GM23338 (cell line): Measurements from ENCODE around the gene SLU7. TPM values are rescaled to one million over a fixed set of nuclear protein-coding genes. Genes with fewer than 3 reads are reported as not detected.

ENCODE experiments used
- ATAC-seq: fragments of 200-7000 bp; cut with Tn5 transposase; 3 replicates; pipeline ENCODE4 v1.9.1; 2020
- DNase-seq: peaks from one replicate; pipeline ENCODE4 v3.0.0-alpha.2; 2015; ENCODE audit warnings: low spot score
- H2AFZ ChIP-seq: fragments of 200-600 bp; sonication (generic); 2 replicates; pipeline ENCODE4 v1.8.0; 2016; ENCODE audit warnings: antibody characterized with exemption, mild to moderate bottlenecking, moderate library complexity
- H3F3A ChIP-seq: fragments of 200-600 bp; sonication (generic); replicated peaks from 2 replicates; pipeline ENCODE4 v1.8.0; 2017; ENCODE audit warnings: antibody characterized with exemption, mixed run types, low read depth
- H3K27ac ChIP-seq: fragments of 200-600 bp; sonication (generic); 2 replicates; pipeline ENCODE4 v1.6.1; 2016; ENCODE audit warnings: low read depth
- H3K27me3 ChIP-seq: fragments of 200-600 bp; sonication (generic); 2 replicates; pipeline ENCODE4 v1.8.0; 2016; ENCODE audit warnings: mild to moderate bottlenecking, mixed run types, moderate library complexity; ENCODE audit not compliant: insufficient read depth
- H3K36me3 ChIP-seq: fragments of 200-600 bp; sonication (generic); 2 replicates; pipeline ENCODE4 v1.8.0; 2016; ENCODE audit warnings: mild to moderate bottlenecking; ENCODE audit not compliant: insufficient read depth
- H3K4me1 ChIP-seq: fragments of 200-600 bp; sonication (generic); 2 replicates; pipeline ENCODE4 v1.8.0; 2016; ENCODE audit warnings: mild to moderate bottlenecking, moderate library complexity; ENCODE audit not compliant: insufficient read depth
- H3K4me2 ChIP-seq: fragments of 200-600 bp; sonication (generic); 2 replicates; pipeline ENCODE4 v1.7.1; 2017; ENCODE audit warnings: mixed run types
- H3K4me3 ChIP-seq: fragments of 200-600 bp; sonication (generic); 2 replicates; pipeline ENCODE4 v1.6.1; 2016; ENCODE audit warnings: mixed run types
- H3K79me2 ChIP-seq: fragments of 200-600 bp; sonication (generic); replicated peaks from 2 replicates; pipeline ENCODE4 v1.8.0; 2017; ENCODE audit warnings: mild to moderate bottlenecking; ENCODE audit not compliant: insufficient read depth
- H3K9me2 ChIP-seq: fragments of 200-600 bp; sonication (generic); 2 replicates; pipeline ENCODE4 v1.8.0; 2017; ENCODE audit not compliant: insufficient read depth
- H4K20me1 ChIP-seq: fragments of 200-600 bp; sonication (generic); replicated peaks from 2 replicates; pipeline ENCODE4 v1.8.0; 2017; ENCODE audit warnings: mild to moderate bottlenecking; ENCODE audit not compliant: insufficient read depth
- H3K27ac Mint-ChIP-seq: 2 replicates; pipeline ENCODE4 v1.8.0; 2020; ENCODE audit warnings: inconsistent platforms, mild to moderate bottlenecking, moderate library complexity, mixed read lengths
- H3K27me3 Mint-ChIP-seq: 3 replicates; pipeline ENCODE4 v1.8.0; 2022; ENCODE audit warnings: low read depth, mild to moderate bottlenecking, moderate library complexity, mixed read lengths, inconsistent platforms; ENCODE audit not compliant: insufficient read depth, poor library complexity
- H3K36me3 Mint-ChIP-seq: 3 replicates; pipeline ENCODE4 v1.8.0; 2021; ENCODE audit warnings: low read depth, mild to moderate bottlenecking, inconsistent platforms, moderate library complexity, mixed read lengths
- H3K4me1 Mint-ChIP-seq: 3 replicates; pipeline ENCODE4 v1.8.0; 2020; ENCODE audit warnings: mild to moderate bottlenecking, inconsistent platforms, mixed read lengths
- H3K4me3 Mint-ChIP-seq: 3 replicates; pipeline ENCODE4 v1.8.0; 2021; ENCODE audit warnings: moderate library complexity, mild to moderate bottlenecking, inconsistent platforms, mixed read lengths
- H3K9me3 Mint-ChIP-seq: 3 replicates; pipeline ENCODE4 v1.8.0; 2020; ENCODE audit warnings: moderate library complexity, mild to moderate bottlenecking, inconsistent platforms, mixed read lengths
- CREB1 ChIP-seq: fragments of 250-450 bp; sonication (Bioruptor Pico); IDR thresholded peaks from 2 replicates; pipeline ENCODE4 v1.5.0; 2020; ENCODE audit warnings: low read depth, mild to moderate bottlenecking, moderate library complexity
- EZH2 ChIP-seq: fragments of 200-600 bp; sonication (generic); IDR thresholded peaks from one replicate; pipeline ENCODE4 v1.8.0; 2017; ENCODE audit warnings: antibody characterized with exemption, mild to moderate bottlenecking, low read depth; ENCODE audit not compliant: unreplicated experiment
- EZH2phosphoT487 ChIP-seq: fragments of 200-600 bp; sonication (generic); IDR thresholded peaks from one replicate; pipeline ENCODE4 v1.8.1; 2018; ENCODE audit warnings: antibody characterized with exemption; ENCODE audit not compliant: unreplicated experiment
- JUNB ChIP-seq: IDR thresholded peaks from one replicate; pipeline ENCODE4 v1.6.1; 2016; ENCODE audit warnings: antibody characterized with exemption; ENCODE audit not compliant: unreplicated experiment
- NANOG ChIP-seq: IDR thresholded peaks from 2 replicates; pipeline ENCODE4 v1.6.1; 2016; ENCODE audit warnings: antibody characterized with exemption, borderline replicate concordance
- POLR2AphosphoS5 ChIP-seq: IDR thresholded peaks from 2 replicates; pipeline ENCODE4 v1.6.1; 2016; ENCODE audit warnings: antibody characterized with exemption, low read depth
- STAT1 ChIP-seq: IDR thresholded peaks from one replicate; pipeline ENCODE4 v1.6.1; 2016; ENCODE audit warnings: antibody characterized with exemption; ENCODE audit not compliant: unreplicated experiment
- ZNF114 ChIP-seq: fragments of 250-450 bp; sonication (Bioruptor Pico); IDR thresholded peaks from 2 replicates; pipeline ENCODE4 v1.5.0; 2020; ENCODE audit warnings: mild to moderate bottlenecking, moderate library complexity
- ZNF331 ChIP-seq: fragments of 250-450 bp; sonication (Bioruptor Pico); IDR thresholded peaks from 2 replicates; pipeline ENCODE4 v1.5.0; 2020; ENCODE audit warnings: low read depth, mild to moderate bottlenecking, moderate library complexity
- polyA plus RNA-seq: library from polyadenylated mRNA; unstranded; fragments of >200 nt; fragmentation: Nextera tagmentation; extraction: Ambion mirVana; gene quantifications from 2 replicates; pipeline ENCODE4 v1.2.1, GENCODE V29; 2016
- total RNA-seq: library from RNA; depleted of rRNA; stranded (reverse); fragments of >200 nt; shearing (Covaris generic); gene quantifications from 2 replicates; pipeline ENCODE4 v1.2.3, GENCODE V29; 2014
- TF ChIP-seq, protein P1 (sequence below): IDR thresholded peaks from 2 replicates; pipeline ENCODE4 v1.6.1; 2016; ENCODE audit warnings: antibody characterized with exemption
- TF ChIP-seq, protein P2 (sequence below): IDR thresholded peaks from one replicate; pipeline ENCODE4 v1.6.1; 2018; ENCODE audit warnings: antibody characterized with exemption; ENCODE audit not compliant: unreplicated experiment
- TF ChIP-seq, protein P3 (sequence below), 2 experiments: fragments of 200-600 bp in 1 of 2; sonication (generic) in 1 of 2; conservative IDR thresholded peaks; 2 replicates each; pipeline versions ENCODE4 v1.5.1 to v1.6.1; 2016 to 2017; ENCODE audit warnings: antibody characterized with exemption in 2 of 2, low read depth in 2 of 2, mild to moderate bottlenecking in 2 of 2, moderate library complexity in 1 of 2
- TF ChIP-seq, protein P4 (sequence below): fragments of 250-450 bp; sonication (Bioruptor Pico); IDR thresholded peaks from 2 replicates; pipeline ENCODE4 v1.5.0; 2020; ENCODE audit warnings: mild to moderate bottlenecking, moderate library complexity

Gene SLU7
- total and polyA plus RNA-seq, 2 experiments from 2014 or later: 27.0 to 47.5 TPM

DNA sequence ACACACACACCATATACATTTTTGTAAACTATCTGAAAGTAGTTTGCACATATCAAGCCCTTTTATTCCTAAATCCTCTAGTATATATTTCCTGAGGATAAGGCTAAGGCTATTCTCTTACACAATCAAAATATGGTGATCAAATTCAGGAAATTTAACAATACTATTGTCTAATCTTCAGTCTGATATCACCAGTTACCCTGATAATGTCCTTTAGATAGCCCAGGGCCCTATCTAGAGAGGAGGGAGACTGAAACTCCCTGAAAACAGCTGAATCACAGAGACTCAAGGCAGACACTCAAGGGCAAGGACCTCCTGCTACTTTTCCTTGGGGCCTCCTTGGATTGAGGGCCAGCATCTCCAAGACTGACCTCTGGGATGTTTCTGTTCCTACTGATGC lies 33.2 kb upstream of the SLU7 start:
- DNase-seq (no peak), ATAC-seq (no peak)
- TF ChIP-seq JUNB (no peak), NANOG (no peak), STAT1 (no peak), ZNF114 (CRISPR knock-in tag) (no peak), ZNF331 (CRISPR knock-in tag) (no peak), EZH2phosphoT487 (no peak), CREB1 (CRISPR knock-in tag) (no peak), POLR2AphosphoS5 (no peak), EZH2 (no peak)
- TF ChIP-seq, protein P1, sequence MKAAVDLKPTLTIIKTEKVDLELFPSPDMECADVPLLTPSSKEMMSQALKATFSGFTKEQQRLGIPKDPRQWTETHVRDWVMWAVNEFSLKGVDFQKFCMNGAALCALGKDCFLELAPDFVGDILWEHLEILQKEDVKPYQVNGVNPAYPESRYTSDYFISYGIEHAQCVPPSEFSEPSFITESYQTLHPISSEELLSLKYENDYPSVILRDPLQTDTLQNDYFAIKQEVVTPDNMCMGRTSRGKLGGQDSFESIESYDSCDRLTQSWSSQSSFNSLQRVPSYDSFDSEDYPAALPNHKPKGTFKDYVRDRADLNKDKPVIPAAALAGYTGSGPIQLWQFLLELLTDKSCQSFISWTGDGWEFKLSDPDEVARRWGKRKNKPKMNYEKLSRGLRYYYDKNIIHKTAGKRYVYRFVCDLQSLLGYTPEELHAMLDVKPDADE: no peak
- TF ChIP-seq, protein P2, sequence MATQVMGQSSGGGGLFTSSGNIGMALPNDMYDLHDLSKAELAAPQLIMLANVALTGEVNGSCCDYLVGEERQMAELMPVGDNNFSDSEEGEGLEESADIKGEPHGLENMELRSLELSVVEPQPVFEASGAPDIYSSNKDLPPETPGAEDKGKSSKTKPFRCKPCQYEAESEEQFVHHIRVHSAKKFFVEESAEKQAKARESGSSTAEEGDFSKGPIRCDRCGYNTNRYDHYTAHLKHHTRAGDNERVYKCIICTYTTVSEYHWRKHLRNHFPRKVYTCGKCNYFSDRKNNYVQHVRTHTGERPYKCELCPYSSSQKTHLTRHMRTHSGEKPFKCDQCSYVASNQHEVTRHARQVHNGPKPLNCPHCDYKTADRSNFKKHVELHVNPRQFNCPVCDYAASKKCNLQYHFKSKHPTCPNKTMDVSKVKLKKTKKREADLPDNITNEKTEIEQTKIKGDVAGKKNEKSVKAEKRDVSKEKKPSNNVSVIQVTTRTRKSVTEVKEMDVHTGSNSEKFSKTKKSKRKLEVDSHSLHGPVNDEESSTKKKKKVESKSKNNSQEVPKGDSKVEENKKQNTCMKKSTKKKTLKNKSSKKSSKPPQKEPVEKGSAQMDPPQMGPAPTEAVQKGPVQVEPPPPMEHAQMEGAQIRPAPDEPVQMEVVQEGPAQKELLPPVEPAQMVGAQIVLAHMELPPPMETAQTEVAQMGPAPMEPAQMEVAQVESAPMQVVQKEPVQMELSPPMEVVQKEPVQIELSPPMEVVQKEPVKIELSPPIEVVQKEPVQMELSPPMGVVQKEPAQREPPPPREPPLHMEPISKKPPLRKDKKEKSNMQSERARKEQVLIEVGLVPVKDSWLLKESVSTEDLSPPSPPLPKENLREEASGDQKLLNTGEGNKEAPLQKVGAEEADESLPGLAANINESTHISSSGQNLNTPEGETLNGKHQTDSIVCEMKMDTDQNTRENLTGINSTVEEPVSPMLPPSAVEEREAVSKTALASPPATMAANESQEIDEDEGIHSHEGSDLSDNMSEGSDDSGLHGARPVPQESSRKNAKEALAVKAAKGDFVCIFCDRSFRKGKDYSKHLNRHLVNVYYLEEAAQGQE: no peak
- TF ChIP-seq, protein P3, sequence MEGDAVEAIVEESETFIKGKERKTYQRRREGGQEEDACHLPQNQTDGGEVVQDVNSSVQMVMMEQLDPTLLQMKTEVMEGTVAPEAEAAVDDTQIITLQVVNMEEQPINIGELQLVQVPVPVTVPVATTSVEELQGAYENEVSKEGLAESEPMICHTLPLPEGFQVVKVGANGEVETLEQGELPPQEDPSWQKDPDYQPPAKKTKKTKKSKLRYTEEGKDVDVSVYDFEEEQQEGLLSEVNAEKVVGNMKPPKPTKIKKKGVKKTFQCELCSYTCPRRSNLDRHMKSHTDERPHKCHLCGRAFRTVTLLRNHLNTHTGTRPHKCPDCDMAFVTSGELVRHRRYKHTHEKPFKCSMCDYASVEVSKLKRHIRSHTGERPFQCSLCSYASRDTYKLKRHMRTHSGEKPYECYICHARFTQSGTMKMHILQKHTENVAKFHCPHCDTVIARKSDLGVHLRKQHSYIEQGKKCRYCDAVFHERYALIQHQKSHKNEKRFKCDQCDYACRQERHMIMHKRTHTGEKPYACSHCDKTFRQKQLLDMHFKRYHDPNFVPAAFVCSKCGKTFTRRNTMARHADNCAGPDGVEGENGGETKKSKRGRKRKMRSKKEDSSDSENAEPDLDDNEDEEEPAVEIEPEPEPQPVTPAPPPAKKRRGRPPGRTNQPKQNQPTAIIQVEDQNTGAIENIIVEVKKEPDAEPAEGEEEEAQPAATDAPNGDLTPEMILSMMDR (conservative IDR thresholded peaks at IDR 0.05; ENCODE audit: low read depth in 2 of 2): no peak
- TF ChIP-seq, protein P4, sequence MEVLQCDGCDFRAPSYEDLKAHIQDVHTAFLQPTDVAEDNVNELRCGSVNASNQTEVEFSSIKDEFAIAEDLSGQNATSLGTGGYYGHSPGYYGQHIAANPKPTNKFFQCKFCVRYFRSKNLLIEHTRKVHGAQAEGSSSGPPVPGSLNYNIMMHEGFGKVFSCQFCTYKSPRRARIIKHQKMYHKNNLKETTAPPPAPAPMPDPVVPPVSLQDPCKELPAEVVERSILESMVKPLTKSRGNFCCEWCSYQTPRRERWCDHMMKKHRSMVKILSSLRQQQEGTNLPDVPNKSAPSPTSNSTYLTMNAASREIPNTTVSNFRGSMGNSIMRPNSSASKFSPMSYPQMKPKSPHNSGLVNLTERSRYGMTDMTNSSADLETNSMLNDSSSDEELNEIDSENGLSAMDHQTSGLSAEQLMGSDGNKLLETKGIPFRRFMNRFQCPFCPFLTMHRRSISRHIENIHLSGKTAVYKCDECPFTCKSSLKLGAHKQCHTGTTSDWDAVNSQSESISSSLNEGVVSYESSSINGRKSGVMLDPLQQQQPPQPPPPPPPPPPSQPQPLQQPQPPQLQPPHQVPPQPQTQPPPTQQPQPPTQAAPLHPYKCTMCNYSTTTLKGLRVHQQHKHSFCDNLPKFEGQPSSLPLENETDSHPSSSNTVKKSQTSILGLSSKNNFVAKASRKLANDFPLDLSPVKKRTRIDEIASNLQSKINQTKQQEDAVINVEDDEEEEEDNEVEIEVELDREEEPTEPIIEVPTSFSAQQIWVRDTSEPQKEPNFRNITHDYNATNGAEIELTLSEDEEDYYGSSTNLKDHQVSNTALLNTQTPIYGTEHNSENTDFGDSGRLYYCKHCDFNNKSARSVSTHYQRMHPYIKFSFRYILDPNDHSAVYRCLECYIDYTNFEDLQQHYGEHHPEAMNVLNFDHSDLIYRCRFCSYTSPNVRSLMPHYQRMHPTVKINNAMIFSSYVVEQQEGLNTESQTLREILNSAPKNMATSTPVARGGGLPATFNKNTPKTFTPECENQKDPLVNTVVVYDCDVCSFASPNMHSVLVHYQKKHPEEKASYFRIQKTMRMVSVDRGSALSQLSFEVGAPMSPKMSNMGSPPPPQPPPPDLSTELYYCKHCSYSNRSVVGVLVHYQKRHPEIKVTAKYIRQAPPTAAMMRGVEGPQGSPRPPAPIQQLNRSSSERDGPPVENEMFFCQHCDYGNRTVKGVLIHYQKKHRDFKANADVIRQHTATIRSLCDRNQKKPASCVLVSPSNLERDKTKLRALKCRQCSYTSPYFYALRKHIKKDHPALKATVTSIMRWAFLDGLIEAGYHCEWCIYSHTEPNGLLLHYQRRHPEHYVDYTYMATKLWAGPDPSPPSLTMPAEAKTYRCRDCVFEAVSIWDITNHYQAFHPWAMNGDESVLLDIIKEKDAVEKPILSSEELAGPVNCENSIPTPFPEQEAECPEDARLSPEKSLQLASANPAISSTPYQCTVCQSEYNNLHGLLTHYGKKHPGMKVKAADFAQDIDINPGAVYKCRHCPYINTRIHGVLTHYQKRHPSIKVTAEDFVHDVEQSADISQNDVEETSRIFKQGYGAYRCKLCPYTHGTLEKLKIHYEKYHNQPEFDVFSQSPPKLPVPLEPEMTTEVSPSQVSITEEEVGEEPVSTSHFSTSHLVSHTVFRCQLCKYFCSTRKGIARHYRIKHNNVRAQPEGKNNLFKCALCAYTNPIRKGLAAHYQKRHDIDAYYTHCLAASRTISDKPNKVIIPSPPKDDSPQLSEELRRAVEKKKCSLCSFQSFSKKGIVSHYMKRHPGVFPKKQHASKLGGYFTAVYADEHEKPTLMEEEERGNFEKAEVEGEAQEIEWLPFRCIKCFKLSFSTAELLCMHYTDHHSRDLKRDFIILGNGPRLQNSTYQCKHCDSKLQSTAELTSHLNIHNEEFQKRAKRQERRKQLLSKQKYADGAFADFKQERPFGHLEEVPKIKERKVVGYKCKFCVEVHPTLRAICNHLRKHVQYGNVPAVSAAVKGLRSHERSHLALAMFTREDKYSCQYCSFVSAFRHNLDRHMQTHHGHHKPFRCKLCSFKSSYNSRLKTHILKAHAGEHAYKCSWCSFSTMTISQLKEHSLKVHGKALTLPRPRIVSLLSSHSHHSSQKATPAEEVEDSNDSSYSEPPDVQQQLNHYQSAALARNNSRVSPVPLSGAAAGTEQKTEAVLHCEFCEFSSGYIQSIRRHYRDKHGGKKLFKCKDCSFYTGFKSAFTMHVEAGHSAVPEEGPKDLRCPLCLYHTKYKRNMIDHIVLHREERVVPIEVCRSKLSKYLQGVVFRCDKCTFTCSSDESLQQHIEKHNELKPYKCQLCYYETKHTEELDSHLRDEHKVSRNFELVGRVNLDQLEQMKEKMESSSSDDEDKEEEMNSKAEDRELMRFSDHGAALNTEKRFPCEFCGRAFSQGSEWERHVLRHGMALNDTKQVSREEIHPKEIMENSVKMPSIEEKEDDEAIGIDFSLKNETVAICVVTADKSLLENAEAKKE (CRISPR knock-in tag): no peak
- Histone ChIP-seq H2AFZ (no peak overlapping the region), H3K4me3 (no peak overlapping the region), H3K36me3 (no peaks in the 10 kb centered on the region), H3K27ac (no peak overlapping the region), H3K4me1 (no peaks in the 10 kb centered on the region), H3K79me2 (no peaks in the 10 kb centered on the region), H3F3A (no peaks in the 10 kb centered on the region), H4K20me1 (no peaks in the 10 kb centered on the region), H3K4me2 (no peak overlapping the region), H3K27me3 (no peaks in the 10 kb centered on the region), H3K9me2 (no peaks in the 10 kb centered on the region; the same call in 1 of the 2 replicates)
- no peaks in the 10 kb centered on the region for H3K27me3 Mint-ChIP-seq
- no peak overlapping the region for H3K27ac Mint-ChIP-seq
- no peaks in the 10 kb centered on the region for H3K4me1 Mint-ChIP-seq
- no peaks in the 10 kb centered on the region; the same call in 1 of the 3 replicates for H3K9me3 Mint-ChIP-seq
- H3K4me3 Mint-ChIP-seq: no peak overlapping the region
- H3K36me3 Mint-ChIP-seq: no peaks in the 10 kb centered on the region
